ENCODE measurements around the gene ACKR1. TPM values are rescaled to one million over a fixed set of nuclear protein-coding genes. Genes with fewer than 3 reads are reported as not detected.

Gene ACKR1
- total RNA-seq, 2 experiments from 2014 or later, result not detected

DNA sequence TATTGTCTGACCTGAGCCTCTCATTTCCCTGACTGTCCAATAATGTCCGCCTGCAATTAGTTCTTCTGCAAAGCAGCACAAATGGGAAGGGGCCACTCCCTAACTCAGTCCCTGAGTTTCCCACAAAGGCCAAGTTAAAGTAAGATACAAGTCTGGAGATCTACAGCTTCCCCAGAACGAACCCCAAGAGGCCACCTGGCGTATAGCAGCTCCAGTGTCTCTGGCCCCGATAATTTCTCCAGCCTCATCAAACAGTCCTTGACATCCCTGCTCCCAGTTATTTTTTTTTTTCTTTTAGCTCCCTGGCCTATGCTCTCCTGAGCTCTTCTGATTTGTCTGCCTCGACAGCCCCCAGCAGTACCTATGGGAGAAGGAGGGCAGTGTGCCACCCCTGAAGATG lies 8.1 kb upstream of the ACKR1 start:
- Mint-ChIP-seq H3K27ac (no peak overlapping the region), H3K4me1 (ENCODE audit: low read depth) (peaks cover 5% of the 10 kb centered on the region), H3K9me3 (no peaks in the 10 kb centered on the region), H3K27me3 (ENCODE audit: low read depth) (peaks cover 49% of the 10 kb centered on the region), H3K36me3 (ENCODE audit: low read depth) (no peaks in the 10 kb centered on the region), H3K4me3 (no peak overlapping the region)
- CTCF ChIA-PET, result interaction anchor here (0.6 to 5.0 kb wide), 9 partner anchors 12 to 1066 kb away, joined by 3 to 35 read pairs (median 5); no protein-coding TSS in a partner anchor
- intact Hi-C loops (cut with micrococcal nuclease), result no loop called here
- no peak for DNase-seq

DNA sequence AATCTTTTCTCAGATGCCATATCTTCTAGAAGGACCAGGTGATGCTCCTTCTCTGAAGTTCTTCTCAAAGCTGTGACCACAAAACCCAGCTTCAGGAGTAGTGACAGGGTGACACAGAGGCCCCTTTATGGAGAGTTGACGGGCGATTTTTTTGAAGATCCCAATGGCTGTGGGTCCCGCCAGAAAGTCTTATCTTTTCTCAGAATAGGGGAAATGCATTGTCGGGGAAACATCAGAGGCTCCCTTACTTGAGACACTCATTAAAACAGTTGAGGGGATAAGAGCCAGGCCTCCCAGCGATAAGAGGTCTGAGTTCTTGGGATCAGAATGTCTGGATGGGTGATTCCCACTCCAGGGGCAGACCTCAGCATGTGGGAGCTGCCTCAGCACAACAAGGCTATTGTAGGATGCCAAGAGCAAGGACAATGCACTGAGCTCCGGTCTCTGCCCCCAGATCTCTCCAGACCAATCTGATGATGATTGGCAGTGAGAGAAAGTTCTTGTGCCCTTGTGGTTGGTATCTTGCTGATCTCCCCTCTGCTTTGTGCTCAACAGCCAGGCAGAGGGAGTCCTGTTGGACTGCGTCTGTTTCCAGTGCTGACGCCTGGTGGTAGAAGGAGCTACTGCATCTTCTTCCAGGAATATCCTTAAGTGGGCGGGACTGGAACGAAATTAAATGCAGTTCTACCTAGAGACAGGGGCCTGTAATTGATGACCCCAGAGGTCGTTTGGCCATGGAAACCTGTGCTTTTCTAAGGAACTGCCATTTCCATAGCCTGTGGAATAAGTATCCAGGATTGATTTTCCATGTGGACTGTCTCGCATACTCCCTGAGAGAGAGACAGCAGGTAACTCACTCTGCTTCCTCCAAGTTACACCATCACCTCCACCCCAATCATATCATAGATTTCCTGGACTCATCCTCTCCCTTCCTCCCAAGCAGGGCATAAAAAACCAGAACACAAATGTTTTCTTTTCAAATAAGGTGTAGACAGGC lies 6.8 kb upstream of the ACKR1 start:
- Mint-ChIP-seq H3K27me3 (ENCODE audit: low read depth) (peaks cover 47% of the 10 kb centered on the region), H3K36me3 (ENCODE audit: low read depth) (no peaks in the 10 kb centered on the region), H3K27ac (no peak overlapping the region), H3K4me1 (ENCODE audit: low read depth) (peaks cover 5% of the 10 kb centered on the region), H3K9me3 (no peaks in the 10 kb centered on the region), H3K4me3 (no peak overlapping the region)
- DNase-seq, result peak; percentile 76
- CTCF ChIA-PET, result interaction anchor here (0.6 to 5.0 kb wide), 11 partner anchors 12 to 339 kb away, joined by 3 to 35 read pairs (median 5); no protein-coding TSS in a partner anchor
- intact Hi-C loops (cut with micrococcal nuclease), result loop anchor here (1.0 kb wide), 2 partner anchors 37 to 66 kb away; no protein-coding TSS in a partner anchor

DNA sequence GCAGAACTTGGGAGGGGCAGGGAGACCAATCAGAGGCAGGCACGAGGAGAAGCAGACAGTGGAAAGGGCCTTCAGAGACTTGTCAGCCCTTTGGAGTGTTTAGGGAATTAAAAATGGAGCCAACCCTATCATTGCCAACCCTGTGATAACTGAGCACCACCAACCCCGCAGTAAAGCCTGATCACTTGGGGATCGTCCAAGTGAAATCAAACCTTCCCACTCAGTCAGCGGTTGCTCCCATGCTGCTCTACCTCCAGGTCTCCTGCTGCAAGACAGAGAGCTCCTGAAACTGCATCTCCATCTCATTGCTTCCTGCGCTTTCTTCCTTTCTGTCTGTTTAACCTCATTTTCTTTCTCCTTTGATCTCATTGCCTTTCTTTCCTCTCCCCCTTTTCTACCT lies 4.8 kb upstream of the ACKR1 start:
- Mint-ChIP-seq H3K27me3 (ENCODE audit: low read depth) (peaks cover 59% of the 10 kb centered on the region), H3K4me3 (no peak overlapping the region), H3K27ac (no peak overlapping the region), H3K4me1 (ENCODE audit: low read depth) (peaks cover 7% of the 10 kb centered on the region), H3K9me3 (no peaks in the 10 kb centered on the region), H3K36me3 (ENCODE audit: low read depth) (no peaks in the 10 kb centered on the region)
- DNase-seq, result no peak
- CTCF ChIA-PET, result interaction anchor here (1.0 to 2.8 kb wide), 2 partner anchors 9 to 10 kb away, joined by 3 to 34 read pairs; no protein-coding TSS in a partner anchor
- intact Hi-C loops (cut with micrococcal nuclease), result no loop called here

DNA sequence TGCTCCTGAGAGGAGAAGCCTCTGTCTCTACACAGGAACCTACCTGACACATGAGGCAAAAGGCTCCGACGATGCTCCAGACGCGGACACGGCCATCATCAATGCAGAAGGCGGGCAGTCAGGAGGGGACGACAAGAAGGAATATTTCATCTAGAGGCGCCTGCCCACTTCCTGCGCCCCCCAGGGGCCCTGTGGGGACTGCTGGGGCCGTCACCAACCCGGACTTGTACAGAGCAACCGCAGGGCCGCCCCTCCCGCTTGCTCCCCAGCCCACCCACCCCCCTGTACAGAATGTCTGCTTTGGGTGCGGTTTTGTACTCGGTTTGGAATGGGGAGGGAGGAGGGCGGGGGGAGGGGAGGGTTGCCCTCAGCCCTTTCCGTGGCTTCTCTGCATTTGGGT lies 3.9 kb upstream of the ACKR1 start:
- DNase-seq, result no peak
- Mint-ChIP-seq H3K36me3 (ENCODE audit: low read depth) (no peaks in the 10 kb centered on the region), H3K27me3 (ENCODE audit: low read depth) (peaks cover 64% of the 10 kb centered on the region), H3K9me3 (no peaks in the 10 kb centered on the region), H3K4me1 (ENCODE audit: low read depth) (peaks cover 7% of the 10 kb centered on the region), H3K4me3 (no peak overlapping the region), H3K27ac (no peak overlapping the region)
- intact Hi-C loops (cut with micrococcal nuclease), result no loop called here
- CTCF ChIA-PET, result interaction anchor here (1.0 kb wide), 1 partner anchor 8 kb away, joined by 3 read pairs; no protein-coding TSS in a partner anchor

DNA sequence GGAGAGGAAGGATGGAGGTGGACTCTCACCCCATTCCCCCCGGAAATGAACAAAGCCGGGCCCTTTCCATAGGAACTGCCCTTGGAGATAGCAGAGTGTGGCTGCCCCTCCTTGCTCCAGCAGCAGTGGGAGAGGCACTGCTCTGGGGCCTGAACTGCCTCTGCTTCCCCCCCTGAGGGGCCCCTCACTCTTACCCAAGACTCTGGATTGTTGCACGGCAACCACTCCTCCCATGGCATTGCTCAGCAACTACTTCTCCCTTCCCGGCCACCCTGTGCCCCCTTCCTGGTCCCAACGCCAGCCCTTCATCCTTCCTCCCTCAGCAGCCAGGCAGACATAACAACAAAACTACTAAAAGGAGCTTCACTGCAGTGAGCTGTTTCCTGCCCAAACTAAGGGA lies 3.0 kb upstream of the ACKR1 start:
- CTCF ChIA-PET, result interaction anchor here (1.1 to 2.7 kb wide), 2 partner anchors 12 to 40 kb away, joined by 3 to 9 read pairs; no protein-coding TSS in a partner anchor
- Mint-ChIP-seq H3K36me3 (ENCODE audit: low read depth) (no peaks in the 10 kb centered on the region), H3K4me3 (no peak overlapping the region), H3K9me3 (no peaks in the 10 kb centered on the region), H3K27ac (no peak overlapping the region), H3K4me1 (ENCODE audit: low read depth) (peaks cover 11% of the 10 kb centered on the region), H3K27me3 (ENCODE audit: low read depth) (peaks cover 61% of the 10 kb centered on the region)
- intact Hi-C loops (cut with micrococcal nuclease), result no loop called here
- no peak for DNase-seq

DNA sequence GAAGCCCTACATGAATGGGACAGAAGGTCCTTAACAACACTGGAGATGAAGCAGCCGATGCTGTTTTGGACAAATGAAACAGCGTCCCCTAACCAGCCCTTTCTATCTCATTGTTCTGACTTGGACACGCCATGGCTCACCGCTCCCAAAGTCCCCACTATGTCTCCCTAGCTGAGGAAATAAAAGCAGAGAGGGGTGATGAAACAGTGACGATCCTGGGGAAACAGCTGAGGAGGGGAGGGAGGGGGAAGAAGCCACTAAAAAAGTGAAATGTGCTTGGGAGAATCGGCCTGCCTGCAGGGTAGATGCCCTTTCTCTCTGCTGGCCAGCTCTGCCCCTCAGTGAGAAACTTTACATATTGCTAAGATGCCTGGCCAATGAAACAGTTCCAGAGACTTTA lies 1.1 kb upstream of the ACKR1 start:
- Mint-ChIP-seq H3K4me1 (ENCODE audit: low read depth) (peaks cover 29% of the 10 kb centered on the region), H3K27me3 (ENCODE audit: low read depth) (peaks cover 68% of the 10 kb centered on the region), H3K36me3 (ENCODE audit: low read depth) (no peaks in the 10 kb centered on the region), H3K4me3 (no peak overlapping the region), H3K9me3 (no peaks in the 10 kb centered on the region), H3K27ac (no peak overlapping the region)
- DNase-seq, result no peak
- intact Hi-C loops (cut with micrococcal nuclease), result no loop called here
- CTCF ChIA-PET, result interaction anchor here (2.7 kb wide), 1 partner anchor 10 kb away, joined by 9 read pairs; no protein-coding TSS in a partner anchor

DNA sequence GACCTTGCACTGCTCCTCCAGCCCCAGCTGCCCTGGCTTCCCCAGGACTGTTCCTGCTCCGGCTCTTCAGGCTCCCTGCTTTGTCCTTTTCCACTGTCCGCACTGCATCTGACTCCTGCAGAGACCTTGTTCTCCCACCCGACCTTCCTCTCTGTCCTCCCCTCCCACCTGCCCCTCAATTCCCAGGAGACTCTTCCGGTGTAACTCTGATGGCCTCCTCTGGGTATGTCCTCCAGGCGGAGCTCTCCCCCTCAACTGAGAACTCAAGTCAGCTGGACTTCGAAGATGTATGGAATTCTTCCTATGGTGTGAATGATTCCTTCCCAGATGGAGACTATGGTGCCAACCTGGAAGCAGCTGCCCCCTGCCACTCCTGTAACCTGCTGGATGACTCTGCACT lies 550 bp downstream of the ACKR1 start:
- peaks cover 29% of the 10 kb centered on the region for H3K4me1 Mint-ChIP-seq (ENCODE audit: low read depth)
- no peak overlapping the region for H3K27ac Mint-ChIP-seq
- intact Hi-C loops (cut with micrococcal nuclease), result no loop called here

DNA sequence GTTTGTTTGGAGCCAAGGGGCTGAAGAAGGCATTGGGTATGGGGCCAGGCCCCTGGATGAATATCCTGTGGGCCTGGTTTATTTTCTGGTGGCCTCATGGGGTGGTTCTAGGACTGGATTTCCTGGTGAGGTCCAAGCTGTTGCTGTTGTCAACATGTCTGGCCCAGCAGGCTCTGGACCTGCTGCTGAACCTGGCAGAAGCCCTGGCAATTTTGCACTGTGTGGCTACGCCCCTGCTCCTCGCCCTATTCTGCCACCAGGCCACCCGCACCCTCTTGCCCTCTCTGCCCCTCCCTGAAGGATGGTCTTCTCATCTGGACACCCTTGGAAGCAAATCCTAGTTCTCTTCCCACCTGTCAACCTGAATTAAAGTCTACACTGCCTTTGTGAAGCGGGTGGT lies 1.4 kb downstream of the ACKR1 start:
- H3K27me3 Mint-ChIP-seq (ENCODE audit: low read depth), result peaks cover 72% of the 10 kb centered on the region

More for the DNA sequence above, 550 bp downstream of the ACKR1 start:
- no peak for DNase-seq
- CTCF ChIA-PET, result interaction anchor here (0.6 kb wide), 2 partner anchors 72 to 73 kb away, joined by 3 to 4 read pairs; no protein-coding TSS in a partner anchor
- Mint-ChIP-seq H3K36me3 (ENCODE audit: low read depth) (no peaks in the 10 kb centered on the region), H3K4me3 (no peak overlapping the region), H3K9me3 (no peaks in the 10 kb centered on the region), H3K27me3 (ENCODE audit: low read depth) (peaks cover 71% of the 10 kb centered on the region)

DNA sequence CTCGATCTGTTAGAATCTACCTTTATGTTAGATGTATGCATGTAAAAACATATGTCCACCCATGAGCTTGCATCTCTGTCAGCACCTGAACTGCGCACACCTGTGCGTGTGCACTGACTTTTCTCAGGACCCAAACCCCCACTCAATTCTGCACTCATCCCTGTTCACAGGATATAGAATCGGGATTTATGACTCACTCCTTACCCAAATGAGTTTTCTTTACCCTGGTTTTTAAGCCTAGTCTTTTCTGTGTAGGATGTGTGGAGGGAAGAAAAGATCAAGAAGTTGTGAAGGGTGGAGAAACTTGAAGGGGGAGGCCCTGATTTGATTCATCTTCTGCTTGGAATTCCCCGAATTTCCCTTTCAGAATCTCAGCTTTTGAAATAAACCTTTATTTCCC lies 2.4 kb downstream of the ACKR1 start:
- no peak overlapping the region for H3K27ac Mint-ChIP-seq
- H3K27me3 Mint-ChIP-seq (ENCODE audit: low read depth), result peaks cover 69% of the 10 kb centered on the region
- CTCF ChIA-PET, result interaction anchor here (0.6 to 4.9 kb wide), 3 partner anchors 9 to 46 kb away, joined by 5 to 34 read pairs (median 6); no protein-coding TSS in a partner anchor
- DNase-seq, result no peak
- intact Hi-C loops (cut with micrococcal nuclease), result no loop called here
- H3K4me3 Mint-ChIP-seq, result no peak overlapping the region
- H3K9me3 Mint-ChIP-seq, result no peaks in the 10 kb centered on the region
- H3K36me3 Mint-ChIP-seq (ENCODE audit: low read depth), result no peaks in the 10 kb centered on the region
- peaks cover 23% of the 10 kb centered on the region for H3K4me1 Mint-ChIP-seq (ENCODE audit: low read depth)

More for the DNA sequence above, 1.4 kb downstream of the ACKR1 start:
- H3K36me3 Mint-ChIP-seq (ENCODE audit: low read depth), result no peaks in the 10 kb centered on the region
- no peak for DNase-seq
- H3K9me3 Mint-ChIP-seq, result no peaks in the 10 kb centered on the region
- intact Hi-C loops (cut with micrococcal nuclease), result no loop called here
- CTCF ChIA-PET, result interaction anchor here (0.6 to 0.8 kb wide), 2 partner anchors 8 to 73 kb away, joined by 3 read pairs; no protein-coding TSS in a partner anchor
- H3K27ac Mint-ChIP-seq, result no peak overlapping the region
- no peak overlapping the region for H3K4me3 Mint-ChIP-seq
- peaks cover 25% of the 10 kb centered on the region for H3K4me1 Mint-ChIP-seq (ENCODE audit: low read depth)

DNA sequence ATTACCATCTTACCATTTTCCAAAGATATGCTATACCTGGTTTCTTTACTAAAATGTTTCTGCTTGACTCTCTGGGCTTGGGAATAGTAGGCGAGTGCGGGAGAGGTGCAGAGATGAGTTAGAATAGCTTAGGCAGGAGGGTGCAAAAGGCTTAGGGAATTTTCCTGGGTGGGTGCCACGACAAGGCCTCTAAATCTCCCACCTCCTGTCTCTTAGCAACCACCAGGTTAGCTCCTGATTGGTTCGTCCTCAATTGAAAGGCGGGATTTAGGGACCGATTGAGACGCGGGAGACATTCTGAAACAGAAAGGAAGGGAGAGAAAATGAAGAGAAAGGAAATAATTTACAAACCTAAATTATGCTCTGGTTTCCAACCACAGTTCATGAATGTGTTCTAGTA lies 3.1 kb downstream of the ACKR1 start:
- Mint-ChIP-seq H3K4me1 (ENCODE audit: low read depth) (peaks cover 23% of the 10 kb centered on the region), H3K9me3 (no peaks in the 10 kb centered on the region), H3K4me3 (no peak overlapping the region), H3K27me3 (ENCODE audit: low read depth) (peaks cover 67% of the 10 kb centered on the region), H3K36me3 (ENCODE audit: low read depth) (no peaks in the 10 kb centered on the region), H3K27ac (no peak overlapping the region)
- intact Hi-C loops (cut with micrococcal nuclease), result no loop called here
- CTCF ChIA-PET, result interaction anchor here (0.8 to 4.9 kb wide), 7 partner anchors 9 to 494 kb away, joined by 3 to 34 read pairs (median 4); no protein-coding TSS in a partner anchor
- DNase-seq, result no peak

DNA sequence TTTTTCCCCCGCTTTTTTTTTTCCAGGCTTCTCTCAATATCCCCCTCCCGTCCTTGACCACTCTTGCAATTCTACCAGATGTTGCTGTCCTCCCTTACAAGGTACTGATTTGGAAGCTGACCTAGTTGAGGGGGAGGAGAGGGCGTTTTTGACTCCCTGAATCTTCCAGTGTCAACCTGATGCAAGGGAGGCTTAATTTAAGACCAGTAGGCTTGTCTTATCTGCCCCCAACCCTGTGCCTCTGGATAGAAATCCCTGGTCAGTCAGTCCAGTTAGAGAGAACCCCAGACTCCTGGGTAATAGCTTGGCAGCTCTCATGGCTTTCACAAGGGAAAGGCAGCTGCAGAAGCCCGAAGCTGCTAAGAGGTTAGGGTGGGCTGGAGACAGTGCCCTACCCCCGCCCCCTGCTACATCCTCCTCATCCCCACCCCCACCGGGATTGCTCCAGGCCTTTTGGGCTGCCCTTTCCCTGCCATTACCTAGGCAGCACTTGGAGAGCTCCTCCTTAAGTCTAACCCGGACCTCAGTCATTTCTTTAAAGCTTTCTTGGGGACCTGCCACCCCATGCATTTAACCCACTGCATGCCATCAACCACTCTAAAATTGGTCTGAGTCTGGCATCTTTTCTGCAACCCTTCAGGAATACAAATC lies 3.6 kb downstream of the ACKR1 start:
- peaks cover 23% of the 10 kb centered on the region for H3K4me1 Mint-ChIP-seq (ENCODE audit: low read depth)
- CTCF ChIA-PET, result interaction anchor here (0.8 to 10.2 kb wide), 9 partner anchors 8 to 494 kb away, joined by 3 to 225 read pairs (median 4); no protein-coding TSS in a partner anchor
- H3K9me3 Mint-ChIP-seq, result no peaks in the 10 kb centered on the region
- intact Hi-C loops (cut with micrococcal nuclease), result no loop called here
- peaks cover 64% of the 10 kb centered on the region for H3K27me3 Mint-ChIP-seq (ENCODE audit: low read depth)
- no peaks in the 10 kb centered on the region for H3K36me3 Mint-ChIP-seq (ENCODE audit: low read depth)
- no peak overlapping the region for H3K4me3 Mint-ChIP-seq
- DNase-seq, result no peak
- no peak overlapping the region for H3K27ac Mint-ChIP-seq

DNA sequence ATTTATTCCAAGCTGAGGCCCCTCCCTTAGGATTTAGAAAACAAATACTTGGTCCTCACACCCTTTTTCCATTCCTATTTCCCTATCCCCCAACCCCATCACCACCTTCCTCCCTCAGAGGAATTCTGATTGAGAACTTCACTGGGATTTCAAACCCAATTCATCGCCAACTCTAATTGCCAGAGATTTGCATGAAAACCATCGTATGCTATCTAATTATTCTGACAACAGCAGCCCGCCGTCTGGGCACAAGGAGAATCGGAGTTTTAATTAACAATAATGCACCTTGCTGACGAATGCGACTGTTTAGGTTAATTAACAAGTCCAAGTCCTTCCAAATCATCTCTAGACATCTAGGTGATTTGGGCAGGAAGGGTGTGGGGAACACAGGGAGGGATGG lies 4.4 kb downstream of the ACKR1 start:
- CTCF ChIA-PET, result interaction anchor here (1.0 to 10.2 kb wide), 7 partner anchors 9 to 82 kb away, joined by 3 to 225 read pairs (median 4); no protein-coding TSS in a partner anchor
- H3K4me3 Mint-ChIP-seq, result no peak overlapping the region
- DNase-seq, result no peak
- H3K4me1 Mint-ChIP-seq (ENCODE audit: low read depth), result peaks cover 24% of the 10 kb centered on the region
- peaks cover 65% of the 10 kb centered on the region for H3K27me3 Mint-ChIP-seq (ENCODE audit: low read depth)
- no peak overlapping the region for H3K27ac Mint-ChIP-seq
- H3K36me3 Mint-ChIP-seq (ENCODE audit: low read depth), result no peaks in the 10 kb centered on the region
- H3K9me3 Mint-ChIP-seq, result no peaks in the 10 kb centered on the region
- intact Hi-C loops (cut with micrococcal nuclease), result no loop called here
